ENCODE results near the gene PTGDS. TPM values are rescaled to one million over a fixed set of nuclear protein-coding genes. Genes with fewer than 3 reads are reported as not detected.

Gene PTGDS
- total RNA-seq, 4 donors from 2014 or later = 10.4 to 77.9 (median 51.6) TPM

- TF ChIP-seq POLR2AphosphoS5 (IDR thresholded peaks at IDR 0.05) = peak; percentile 38 to 45
- TF ChIP-seq EP300 (IDR thresholded peaks at IDR 0.05) = no peak
- TF ChIP-seq, protein P1, sequence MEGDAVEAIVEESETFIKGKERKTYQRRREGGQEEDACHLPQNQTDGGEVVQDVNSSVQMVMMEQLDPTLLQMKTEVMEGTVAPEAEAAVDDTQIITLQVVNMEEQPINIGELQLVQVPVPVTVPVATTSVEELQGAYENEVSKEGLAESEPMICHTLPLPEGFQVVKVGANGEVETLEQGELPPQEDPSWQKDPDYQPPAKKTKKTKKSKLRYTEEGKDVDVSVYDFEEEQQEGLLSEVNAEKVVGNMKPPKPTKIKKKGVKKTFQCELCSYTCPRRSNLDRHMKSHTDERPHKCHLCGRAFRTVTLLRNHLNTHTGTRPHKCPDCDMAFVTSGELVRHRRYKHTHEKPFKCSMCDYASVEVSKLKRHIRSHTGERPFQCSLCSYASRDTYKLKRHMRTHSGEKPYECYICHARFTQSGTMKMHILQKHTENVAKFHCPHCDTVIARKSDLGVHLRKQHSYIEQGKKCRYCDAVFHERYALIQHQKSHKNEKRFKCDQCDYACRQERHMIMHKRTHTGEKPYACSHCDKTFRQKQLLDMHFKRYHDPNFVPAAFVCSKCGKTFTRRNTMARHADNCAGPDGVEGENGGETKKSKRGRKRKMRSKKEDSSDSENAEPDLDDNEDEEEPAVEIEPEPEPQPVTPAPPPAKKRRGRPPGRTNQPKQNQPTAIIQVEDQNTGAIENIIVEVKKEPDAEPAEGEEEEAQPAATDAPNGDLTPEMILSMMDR (IDR thresholded peaks at IDR 0.05) = no peak
- no peak for TF ChIP-seq POLR2A (IDR thresholded peaks at IDR 0.05; ENCODE audit: low read depth)
- peaks cover 32 to 57% (median 47%) of the 10 kb centered on the region in 4 donors for H3K4me1 ChIP-seq
- DNase-seq (ENCODE audit: extremely low spot score) = peak; percentile 96
- WGBS = 9% methylated on average over 28 of the region's 92 CpGs
- H3K27ac ChIP-seq (replicated peaks in 1 of 4) = peak within 1 kb of the TSS; percentile 87 to 91 (median 88)
- peaks cover 4 to 18% (median 14%) of the 10 kb centered on the region in 4 donors for H3K36me3 ChIP-seq
- intact Hi-C loops (cut with DNase I) = loop anchor here (5.0 kb wide), 1 partner anchor 45 kb away; the partner anchor contains the start of gene C8G
- peaks cover 0 to 52% (median 14%) of the 10 kb centered on the region in 4 donors for H3K27me3 ChIP-seq
- no peaks in the 10 kb centered on the region for H3K9me3 ChIP-seq
- H3K4me3 ChIP-seq = peak within 1 kb of the TSS; percentile 67 to 86 (median 74)
These were observed 14.9 kb downstream of the PTGDS start, which contains the start of gene PAXX for GRCh38 chr9:136991993-136992818. Gene PAXX (plus strand): TSS chr9:136992422. CDS start chr9:136992444, 22 bp downstream.

GRCh38 chr9:136992819-136993369 lies 15.6 kb downstream of the PTGDS start:
- intact Hi-C loops (cut with DNase I) = loop anchor here (5.0 kb wide), 1 partner anchor 46 kb away; the partner anchor contains the start of gene C8G
- 27% methylated on average over 11 of the region's 18 CpGs for WGBS
- TF ChIP-seq, protein P1 (IDR thresholded peaks at IDR 0.05) = no peak
- TF ChIP-seq POLR2AphosphoS5 (IDR thresholded peaks at IDR 0.05) (no peak), EP300 (IDR thresholded peaks at IDR 0.05) (no peak), POLR2A (IDR thresholded peaks at IDR 0.05; ENCODE audit: low read depth) (no peak)

DNA sequence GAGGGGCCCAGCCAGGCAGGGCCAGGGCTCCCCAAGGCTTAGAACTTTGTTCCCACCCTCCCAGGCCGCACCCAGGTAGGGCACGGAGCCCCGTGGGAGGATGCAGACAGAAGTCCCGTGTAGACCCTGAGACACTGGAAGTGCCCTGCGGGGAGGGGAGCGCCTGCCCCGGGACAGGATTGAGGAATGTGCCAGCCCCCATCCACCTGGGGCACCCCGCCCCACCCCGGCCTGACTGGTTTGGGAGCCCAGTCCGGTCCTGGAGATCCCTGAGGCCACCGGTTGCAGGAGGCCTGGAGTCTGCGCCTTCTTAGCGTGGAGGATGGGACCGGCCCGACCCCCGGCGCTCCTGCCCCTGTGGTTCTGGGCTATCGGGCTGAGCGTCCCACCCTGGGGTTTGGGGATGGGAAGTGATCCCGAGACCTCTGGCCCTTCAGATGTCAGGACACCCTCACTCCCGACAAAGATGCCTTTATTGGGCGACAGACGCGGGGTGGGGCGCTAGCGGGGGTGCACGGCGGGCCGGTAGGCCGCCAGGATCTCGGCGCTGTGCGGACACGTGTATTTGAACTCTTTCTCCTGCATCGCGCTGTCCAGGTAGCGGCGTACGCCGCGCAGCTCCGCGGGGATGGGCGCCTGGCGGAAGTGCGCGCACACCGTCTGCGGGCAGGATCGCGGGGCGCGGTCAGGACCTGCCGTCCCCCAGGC lies 17.0 kb downstream of the PTGDS start:
- Histone ChIP-seq H3K9me3 (no peaks in the 10 kb centered on the region), H3K27ac (replicated peaks in 1 of 4) (no peak overlapping the region), H3K4me3 (peak overlapping the region in 1 of 4 donors; percentile 10), H3K27me3 (peaks cover 0 to 60% (median 14%) of the 10 kb centered on the region in 4 donors), H3K4me1 (peaks cover 32 to 57% (median 48%) of the 10 kb centered on the region in 4 donors), H3K36me3 (peaks cover 4 to 18% (median 14%) of the 10 kb centered on the region in 4 donors)
- intact Hi-C loops (cut with DNase I) = loop anchor here (5.0 kb wide), 1 partner anchor 47 kb away; the partner anchor contains the start of gene C8G
- TF ChIP-seq, protein P1 (IDR thresholded peaks at IDR 0.05) = no peak
- no peak for TF ChIP-seq POLR2A (IDR thresholded peaks at IDR 0.05; ENCODE audit: low read depth)
- TF ChIP-seq POLR2AphosphoS5 (IDR thresholded peaks at IDR 0.05) = no peak
- TF ChIP-seq EP300 (IDR thresholded peaks at IDR 0.05) = no peak
- 86% methylated on average over 19 of the region's 54 CpGs for WGBS
- DNase-seq (ENCODE audit: extremely low spot score) = no peak

More at GRCh38 chr9:136992819-136993369, 15.6 kb downstream of the PTGDS start:
- Histone ChIP-seq H3K4me3 (peak overlapping the region; percentile 67 to 86 (median 74)), H3K36me3 (peaks cover 4 to 18% (median 14%) of the 10 kb centered on the region in 4 donors), H3K27ac (replicated peaks in 1 of 4) (peak overlapping the region; percentile 87 to 91 (median 88)), H3K27me3 (peaks cover 0 to 51% (median 14%) of the 10 kb centered on the region in 4 donors), H3K4me1 (peaks cover 32 to 57% (median 48%) of the 10 kb centered on the region in 4 donors), H3K9me3 (no peaks in the 10 kb centered on the region)
- DNase-seq (ENCODE audit: extremely low spot score) = no peak

GRCh38 chr9:136994888-136995230 lies 17.6 kb downstream of the PTGDS start:
- peaks cover 4 to 18% (median 14%) of the 10 kb centered on the region in 4 donors for H3K36me3 ChIP-seq
- H3K4me3 ChIP-seq = peak overlapping the region in 1 of 4 donors; percentile 10
- intact Hi-C loops (cut with DNase I) = loop anchor here (5.0 kb wide), 1 partner anchor 48 kb away; the partner anchor contains the start of gene C8G
- TF ChIP-seq, protein P1 (IDR thresholded peaks at IDR 0.05) = no peak
- TF ChIP-seq POLR2AphosphoS5 (IDR thresholded peaks at IDR 0.05) = no peak
- no peak for TF ChIP-seq EP300 (IDR thresholded peaks at IDR 0.05)
- no peak for TF ChIP-seq POLR2A (IDR thresholded peaks at IDR 0.05; ENCODE audit: low read depth)
- no CpG with 5 or more reads among the region's 40 CpGs for WGBS
- peaks cover 0 to 60% (median 14%) of the 10 kb centered on the region in 4 donors for H3K27me3 ChIP-seq
- H3K9me3 ChIP-seq = no peaks in the 10 kb centered on the region
- no peak overlapping the region for H3K27ac ChIP-seq (replicated peaks in 1 of 4)
- H3K4me1 ChIP-seq = peaks cover 32 to 57% (median 48%) of the 10 kb centered on the region in 4 donors
- no peak for DNase-seq (ENCODE audit: extremely low spot score)

All from esophagus muscularis mucosa (tissue), 4 donors.